SK-N-SH treated with all-trans-retinoic acid at 6 μM for 48 hours (cell line): ENCODE data around the gene HCN2.

Experiments used
- ATAC-seq: fragments of 200-7000 bp; cut with Tn5 transposase; 3 replicates; pipeline ENCODE4 v1.9.1; 2020; ENCODE audit warnings: mild to moderate bottlenecking, moderate library complexity
- ARNTL ChIP-seq: fragments of 450-650 bp; formaldehyde crosslinking; IDR thresholded peaks from 2 replicates; pipeline ENCODE4 v1.5.0; 2020; ENCODE audit warnings: low read depth, mild to moderate bottlenecking, moderate library complexity, borderline replicate concordance
- CSDC2 ChIP-seq: fragments of 250-450 bp; sonication (Bioruptor Pico); IDR thresholded peaks from 2 replicates; pipeline ENCODE4 v1.5.0; 2020; ENCODE audit warnings: mild to moderate bottlenecking, moderate library complexity
- GLIS3 ChIP-seq: fragments of 250-450 bp; sonication (Bioruptor Pico); IDR thresholded peaks from 2 replicates; pipeline ENCODE4 v1.5.0; 2020; ENCODE audit warnings: mild to moderate bottlenecking, moderate library complexity
- ISL1 ChIP-seq: fragments of 250-450 bp; sonication (Bioruptor Pico); IDR thresholded peaks from 2 replicates; pipeline ENCODE4 v2.1.2; 2022; ENCODE audit warnings: mild to moderate bottlenecking, moderate library complexity
- OSR1 ChIP-seq: fragments of 250-450 bp; sonication (Bioruptor Pico); IDR thresholded peaks from 2 replicates; pipeline ENCODE4 v1.8.0; 2022; ENCODE audit warnings: moderate library complexity, mild to moderate bottlenecking, inconsistent platforms
- PPARA ChIP-seq: fragments of 250-450 bp; sonication (Bioruptor Pico); IDR thresholded peaks from 2 replicates; pipeline ENCODE4 v1.5.0; 2020; ENCODE audit warnings: mild to moderate bottlenecking, borderline replicate concordance
- RARB ChIP-seq: fragments of 250-450 bp; sonication (Bioruptor Pico); IDR thresholded peaks from 2 replicates; pipeline ENCODE4 v1.8.0; 2021; ENCODE audit warnings: mild to moderate bottlenecking, moderate library complexity
- SNAI2 ChIP-seq: fragments of 250-450 bp; sonication (Bioruptor Pico); IDR thresholded peaks from 2 replicates; pipeline ENCODE4 v1.5.0; 2020; ENCODE audit warnings: mild to moderate bottlenecking, moderate library complexity
- TCF4 ChIP-seq: fragments of 250-450 bp; sonication (Bioruptor Pico); IDR thresholded peaks from 2 replicates; pipeline ENCODE4 v1.8.0; 2021; ENCODE audit warnings: mild to moderate bottlenecking, moderate library complexity, borderline replicate concordance
- TOX ChIP-seq: fragments of 250-450 bp; sonication (Bioruptor Pico); IDR thresholded peaks from 2 replicates; pipeline ENCODE4 v1.8.0; 2021; ENCODE audit warnings: mild to moderate bottlenecking, moderate library complexity, borderline replicate concordance
- ZC3H10 ChIP-seq: fragments of 250-450 bp; sonication (Bioruptor Pico); IDR thresholded peaks from 2 replicates; pipeline ENCODE4 v1.5.1; 2021; ENCODE audit warnings: mild to moderate bottlenecking, moderate library complexity
- ZFP3 ChIP-seq: fragments of 250-450 bp; sonication (Bioruptor Pico); IDR thresholded peaks from 2 replicates; pipeline ENCODE4 v1.5.0; 2020; ENCODE audit warnings: mild to moderate bottlenecking, moderate library complexity
- ZFP30 ChIP-seq: fragments of 450-650 bp; formaldehyde crosslinking; IDR thresholded peaks from 2 replicates; pipeline ENCODE4 v1.5.0; 2022; ENCODE audit warnings: mild to moderate bottlenecking, moderate library complexity
- ZNF565 ChIP-seq: fragments of 450-650 bp; formaldehyde crosslinking; conservative IDR thresholded peaks from 2 replicates; pipeline ENCODE4 v1.5.0; 2020; ENCODE audit warnings: low read depth, mild to moderate bottlenecking, moderate library complexity
- ZNF70 ChIP-seq: fragments of 450-650 bp; formaldehyde crosslinking; IDR thresholded peaks from 2 replicates; pipeline ENCODE4 v1.5.0; 2020; ENCODE audit warnings: mild to moderate bottlenecking, moderate library complexity
- ZNF8 ChIP-seq: fragments of 450-650 bp; formaldehyde crosslinking; IDR thresholded peaks from 2 replicates; pipeline ENCODE4 v1.5.0; 2020; ENCODE audit warnings: mild to moderate bottlenecking, moderate library complexity
- TF ChIP-seq, protein P1 (sequence below): fragments of 250-450 bp; sonication (Bioruptor Pico); IDR thresholded peaks from 2 replicates; pipeline ENCODE4 v1.8.0; 2020; ENCODE audit warnings: mild to moderate bottlenecking, moderate library complexity, borderline replicate concordance
- TF ChIP-seq, protein P2 (sequence below): fragments of 250-450 bp; sonication (Bioruptor Pico); IDR thresholded peaks from 2 replicates; pipeline ENCODE4 v1.8.0; 2021; ENCODE audit warnings: low read depth, mild to moderate bottlenecking, moderate library complexity, borderline replicate concordance
- TF ChIP-seq, protein P3 (sequence below): fragments of 250-450 bp; sonication (Bioruptor Pico); IDR thresholded peaks from 2 replicates; pipeline ENCODE4 v1.5.0; 2020; ENCODE audit warnings: mild to moderate bottlenecking, moderate library complexity

The HCN2 gene

DNA sequence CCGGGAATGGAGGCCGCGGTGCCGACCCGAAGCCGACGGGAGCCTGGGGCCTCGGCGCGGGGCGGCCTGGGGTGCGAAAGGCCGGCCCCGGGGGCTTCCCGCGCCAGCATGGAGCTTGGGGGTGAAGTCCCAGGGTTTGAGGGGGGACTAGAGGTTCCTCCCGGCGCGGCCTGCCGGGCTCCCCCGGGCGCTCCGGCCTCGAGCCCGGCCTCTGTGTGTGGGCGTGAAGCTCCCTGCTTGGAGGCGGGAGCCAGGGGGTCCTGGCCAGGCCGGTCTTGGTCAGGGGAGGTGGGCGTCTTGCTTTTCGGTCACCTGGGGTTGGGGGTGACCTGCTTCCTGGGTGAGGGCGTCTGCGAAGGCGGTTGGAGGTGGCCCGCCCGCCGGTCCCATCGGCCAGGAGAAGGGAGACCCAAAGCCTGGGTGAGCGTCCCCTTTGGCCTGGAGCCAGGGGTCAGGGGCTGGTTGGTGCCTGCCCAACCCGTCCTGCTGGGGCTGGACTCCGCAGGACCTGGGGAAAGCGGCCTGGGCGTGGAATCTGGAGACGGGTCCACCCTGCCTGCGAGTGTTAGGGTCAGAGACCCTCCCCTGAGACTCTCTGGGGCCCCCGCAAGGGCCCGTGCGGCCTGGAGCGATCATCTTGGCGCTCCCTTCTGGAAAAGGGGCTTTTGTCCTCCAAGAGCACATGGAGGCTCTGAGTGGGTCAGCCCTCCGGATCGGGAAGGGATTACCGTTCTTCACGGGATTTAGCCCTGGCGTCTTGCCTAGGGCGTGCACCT, 16.8 kb upstream of the HCN2 start:
- TF ChIP-seq TOX: no peak
- TF ChIP-seq ZNF565 (CRISPR knock-in tag): no peak
- TF ChIP-seq SNAI2 (CRISPR knock-in tag): no peak
- TF ChIP-seq, protein P1, sequence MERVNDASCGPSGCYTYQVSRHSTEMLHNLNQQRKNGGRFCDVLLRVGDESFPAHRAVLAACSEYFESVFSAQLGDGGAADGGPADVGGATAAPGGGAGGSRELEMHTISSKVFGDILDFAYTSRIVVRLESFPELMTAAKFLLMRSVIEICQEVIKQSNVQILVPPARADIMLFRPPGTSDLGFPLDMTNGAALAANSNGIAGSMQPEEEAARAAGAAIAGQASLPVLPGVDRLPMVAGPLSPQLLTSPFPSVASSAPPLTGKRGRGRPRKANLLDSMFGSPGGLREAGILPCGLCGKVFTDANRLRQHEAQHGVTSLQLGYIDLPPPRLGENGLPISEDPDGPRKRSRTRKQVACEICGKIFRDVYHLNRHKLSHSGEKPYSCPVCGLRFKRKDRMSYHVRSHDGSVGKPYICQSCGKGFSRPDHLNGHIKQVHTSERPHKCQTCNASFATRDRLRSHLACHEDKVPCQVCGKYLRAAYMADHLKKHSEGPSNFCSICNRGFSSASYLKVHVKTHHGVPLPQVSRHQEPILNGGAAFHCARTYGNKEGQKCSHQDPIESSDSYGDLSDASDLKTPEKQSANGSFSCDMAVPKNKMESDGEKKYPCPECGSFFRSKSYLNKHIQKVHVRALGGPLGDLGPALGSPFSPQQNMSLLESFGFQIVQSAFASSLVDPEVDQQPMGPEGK: no peak
- no peak for TF ChIP-seq ZNF8 (CRISPR knock-in tag)
- TF ChIP-seq OSR1 (CRISPR knock-in tag): no peak
- TF ChIP-seq CSDC2 (CRISPR knock-in tag): no peak
- TF ChIP-seq, protein P2, sequence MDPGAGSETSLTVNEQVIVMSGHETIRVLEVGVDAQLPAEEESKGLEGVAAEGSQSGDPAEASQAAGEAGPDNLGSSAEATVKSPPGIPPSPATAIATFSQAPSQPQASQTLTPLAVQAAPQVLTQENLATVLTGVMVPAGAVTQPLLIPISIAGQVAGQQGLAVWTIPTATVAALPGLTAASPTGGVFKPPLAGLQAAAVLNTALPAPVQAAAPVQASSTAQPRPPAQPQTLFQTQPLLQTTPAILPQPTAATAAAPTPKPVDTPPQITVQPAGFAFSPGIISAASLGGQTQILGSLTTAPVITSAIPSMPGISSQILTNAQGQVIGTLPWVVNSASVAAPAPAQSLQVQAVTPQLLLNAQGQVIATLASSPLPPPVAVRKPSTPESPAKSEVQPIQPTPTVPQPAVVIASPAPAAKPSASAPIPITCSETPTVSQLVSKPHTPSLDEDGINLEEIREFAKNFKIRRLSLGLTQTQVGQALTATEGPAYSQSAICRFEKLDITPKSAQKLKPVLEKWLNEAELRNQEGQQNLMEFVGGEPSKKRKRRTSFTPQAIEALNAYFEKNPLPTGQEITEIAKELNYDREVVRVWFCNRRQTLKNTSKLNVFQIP (CRISPR knock-in tag): no peak
- TF ChIP-seq ZC3H10 (CRISPR knock-in tag): no peak
- TF ChIP-seq TCF4 (CRISPR knock-in tag): no peak
- no peak for TF ChIP-seq ISL1 (CRISPR knock-in tag)
- TF ChIP-seq, protein P3, sequence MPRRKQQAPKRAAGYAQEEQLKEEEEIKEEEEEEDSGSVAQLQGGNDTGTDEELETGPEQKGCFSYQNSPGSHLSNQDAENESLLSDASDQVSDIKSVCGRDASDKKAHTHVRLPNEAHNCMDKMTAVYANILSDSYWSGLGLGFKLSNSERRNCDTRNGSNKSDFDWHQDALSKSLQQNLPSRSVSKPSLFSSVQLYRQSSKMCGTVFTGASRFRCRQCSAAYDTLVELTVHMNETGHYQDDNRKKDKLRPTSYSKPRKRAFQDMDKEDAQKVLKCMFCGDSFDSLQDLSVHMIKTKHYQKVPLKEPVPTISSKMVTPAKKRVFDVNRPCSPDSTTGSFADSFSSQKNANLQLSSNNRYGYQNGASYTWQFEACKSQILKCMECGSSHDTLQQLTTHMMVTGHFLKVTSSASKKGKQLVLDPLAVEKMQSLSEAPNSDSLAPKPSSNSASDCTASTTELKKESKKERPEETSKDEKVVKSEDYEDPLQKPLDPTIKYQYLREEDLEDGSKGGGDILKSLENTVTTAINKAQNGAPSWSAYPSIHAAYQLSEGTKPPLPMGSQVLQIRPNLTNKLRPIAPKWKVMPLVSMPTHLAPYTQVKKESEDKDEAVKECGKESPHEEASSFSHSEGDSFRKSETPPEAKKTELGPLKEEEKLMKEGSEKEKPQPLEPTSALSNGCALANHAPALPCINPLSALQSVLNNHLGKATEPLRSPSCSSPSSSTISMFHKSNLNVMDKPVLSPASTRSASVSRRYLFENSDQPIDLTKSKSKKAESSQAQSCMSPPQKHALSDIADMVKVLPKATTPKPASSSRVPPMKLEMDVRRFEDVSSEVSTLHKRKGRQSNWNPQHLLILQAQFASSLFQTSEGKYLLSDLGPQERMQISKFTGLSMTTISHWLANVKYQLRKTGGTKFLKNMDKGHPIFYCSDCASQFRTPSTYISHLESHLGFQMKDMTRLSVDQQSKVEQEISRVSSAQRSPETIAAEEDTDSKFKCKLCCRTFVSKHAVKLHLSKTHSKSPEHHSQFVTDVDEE: no peak
- TF ChIP-seq ZFP30 (CRISPR knock-in tag): no peak
- no peak for TF ChIP-seq GLIS3
- ATAC-seq: peak; percentile 43

DNA sequence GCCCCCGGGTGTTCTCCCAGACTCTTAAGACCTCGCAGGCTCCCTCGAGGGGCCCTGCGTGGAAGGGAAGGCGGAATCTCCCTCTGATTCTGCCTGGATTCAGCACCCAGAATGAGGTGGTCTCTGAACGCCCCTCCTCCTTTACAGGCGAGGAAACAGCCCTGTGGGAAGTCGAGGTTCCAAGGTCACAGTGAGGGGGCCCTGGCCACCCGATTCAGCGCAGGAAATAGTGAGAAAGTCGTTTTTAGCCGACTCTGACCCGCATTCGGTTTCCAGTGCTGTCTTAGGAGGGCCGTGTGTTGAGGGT, 16.2 kb upstream of the HCN2 start:
- TF ChIP-seq TOX: no peak
- TF ChIP-seq PPARA (CRISPR knock-in tag): no peak
- TF ChIP-seq, protein P1: no peak
- no peak for ATAC-seq

DNA sequence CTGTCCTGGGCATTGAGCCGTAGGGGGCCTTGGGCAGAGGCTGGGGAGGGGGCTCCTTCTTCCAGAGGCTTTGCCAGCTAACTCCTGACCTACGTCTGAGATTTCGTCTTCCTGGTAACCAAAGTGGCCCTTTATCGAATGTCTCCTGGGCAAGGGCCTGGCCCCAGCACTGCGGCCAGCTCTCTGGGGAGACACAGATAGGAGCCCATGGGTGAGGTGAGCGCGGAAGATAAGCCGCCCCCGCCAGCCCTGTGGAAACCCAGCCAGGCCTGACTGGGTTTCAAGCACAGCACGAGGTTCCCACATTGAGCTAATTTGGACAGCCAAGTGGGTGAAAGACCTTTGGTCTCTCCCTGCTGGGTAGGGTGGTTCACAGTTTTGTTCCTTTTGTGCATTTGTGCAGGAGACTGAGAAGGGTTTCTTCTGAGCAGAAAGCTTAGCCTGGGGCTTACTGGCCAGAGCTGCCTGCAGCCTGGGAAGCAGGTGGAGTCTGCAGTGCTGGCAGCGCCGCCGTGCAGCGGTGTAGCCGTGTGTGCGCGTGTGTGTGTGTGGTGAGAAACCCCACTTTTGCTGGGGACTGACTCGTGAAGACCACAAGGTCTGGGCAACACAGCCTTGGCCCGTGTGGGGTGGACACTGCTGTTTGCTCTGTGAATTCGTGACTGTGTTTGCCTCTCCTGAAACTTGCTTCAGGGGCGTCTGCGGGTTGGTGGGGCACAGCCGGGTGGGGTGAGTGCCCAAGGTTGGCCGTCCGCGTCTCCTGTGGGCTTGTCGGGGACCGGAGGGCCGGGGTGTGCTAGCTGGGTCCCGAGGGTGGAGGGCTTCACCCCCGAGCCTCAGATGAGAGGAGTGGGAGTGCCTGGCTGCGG, 14.8 kb upstream of the HCN2 start:
- ATAC-seq: peak; percentile 49
- no peak for TF ChIP-seq ARNTL (CRISPR knock-in tag)
- TF ChIP-seq, protein P3: no peak
- TF ChIP-seq RARB (CRISPR knock-in tag): no peak
- TF ChIP-seq ZNF8 (CRISPR knock-in tag): no peak
- TF ChIP-seq ZNF70 (CRISPR knock-in tag): no peak
- no peak for TF ChIP-seq ZFP30 (CRISPR knock-in tag)
- TF ChIP-seq GLIS3: no peak
- TF ChIP-seq TCF4 (CRISPR knock-in tag): no peak
- TF ChIP-seq ZC3H10 (CRISPR knock-in tag): no peak
- TF ChIP-seq, protein P1: no peak
- no peak for TF ChIP-seq CSDC2 (CRISPR knock-in tag)
- no peak for TF ChIP-seq ISL1 (CRISPR knock-in tag)
- TF ChIP-seq ZNF565 (CRISPR knock-in tag): no peak
- TF ChIP-seq, protein P2 (CRISPR knock-in tag): no peak
- TF ChIP-seq SNAI2 (CRISPR knock-in tag): no peak
- no peak for TF ChIP-seq ZFP3 (CRISPR knock-in tag)
